Effector CD8-positive, alpha-beta T cell (primary cell): ENCODE data around the gene ABI3BP.

Source experiments
- DNase-seq: peaks from one replicate; lab custom pipeline; 2025; lab: John Stamatoyannopoulos, UW

The ABI3BP gene

GRCh38 chr3:100941451-100941850 is 51.8 kb downstream of the ABI3BP start:
- DNase-seq = no peak

GRCh38 chr3:100941041-100941440 is 52.2 kb downstream of the ABI3BP start:
- no peak for DNase-seq

- no peak for DNase-seq
Measured at GRCh38 chr3:100936931-100937330, 56.3 kb downstream of the ABI3BP start.

GRCh38 chr3:100932491-100932890 is 60.7 kb downstream of the ABI3BP start:
- no peak for DNase-seq

GRCh38 chr3:100928638-100929428 is 64.4 kb downstream of the ABI3BP start:
- no peak for DNase-seq

- no peak for DNase-seq
Measured at GRCh38 chr3:100927775-100928174, 65.4 kb downstream of the ABI3BP start.

- DNase-seq = no peak
Measured at GRCh38 chr3:100915706-100916495, 77.3 kb downstream of the ABI3BP start.

GRCh38 chr3:100913870-100914648 is 79.2 kb downstream of the ABI3BP start:
- DNase-seq = no peak

- DNase-seq = no peak
Measured at GRCh38 chr3:100912976-100913545, 80.2 kb downstream of the ABI3BP start.

GRCh38 chr3:100912571-100912970 is 80.7 kb downstream of the ABI3BP start:
- no peak for DNase-seq

GRCh38 chr3:100911956-100912355 is 81.3 kb downstream of the ABI3BP start:
- no peak for DNase-seq

- DNase-seq = no peak
Measured at GRCh38 chr3:100910986-100911385, 82.2 kb downstream of the ABI3BP start.

GRCh38 chr3:100902572-100902971 is 90.6 kb downstream of the ABI3BP start:
- no peak for DNase-seq

GRCh38 chr3:100900671-100901335 is 92.4 kb downstream of the ABI3BP start:
- DNase-seq = no peak

GRCh38 chr3:100899440-100900091 is 93.7 kb downstream of the ABI3BP start:
- no peak for DNase-seq

GRCh38 chr3:100898681-100899080 is 94.5 kb downstream of the ABI3BP start:
- no peak for DNase-seq

GRCh38 chr3:100896994-100897393 is 96.2 kb downstream of the ABI3BP start:
- DNase-seq = no peak

GRCh38 chr3:100893590-100893989 is 99.6 kb downstream of the ABI3BP start:
- DNase-seq = no peak

- DNase-seq = no peak
Measured at GRCh38 chr3:100893108-100893507, 100.1 kb downstream of the ABI3BP start.

- DNase-seq = no peak
Measured at GRCh38 chr3:100891827-100892226, 101.4 kb downstream of the ABI3BP start.

- DNase-seq = no peak
Measured at GRCh38 chr3:100891033-100891432, 102.2 kb downstream of the ABI3BP start.
